SH-SY5Y (cell line): ENCODE results near the gene FGF18.

Experiments used
- GATA2 ChIP-seq: IDR thresholded peaks from 2 replicates; pipeline ENCODE4 v1.6.1; 2011; ENCODE audit warnings: mild to moderate bottlenecking, low read depth, low read length
- GATA3 ChIP-seq: IDR thresholded peaks from 2 replicates; pipeline ENCODE4 v1.6.1; 2011; ENCODE audit warnings: low read depth, mild to moderate bottlenecking, low read length, moderate library complexity

- TF ChIP-seq GATA3 (no peak), GATA2 (no peak)
Observed at GRCh38 chr5:171434874-171435273, 15.4 kb downstream of the FGF18 start.
